Measurements from ENCODE around the gene CCNQ. TPM values are rescaled to one million over a fixed set of nuclear protein-coding genes. Genes with fewer than 3 reads are reported as not detected.

Gene CCNQ
- total and polyA plus RNA-seq, 2 of the 8 experiments (the other 6 are each of a cell fraction or from before 2014, with no cell fraction given) = 16.6 to 32.1 TPM

DNA sequence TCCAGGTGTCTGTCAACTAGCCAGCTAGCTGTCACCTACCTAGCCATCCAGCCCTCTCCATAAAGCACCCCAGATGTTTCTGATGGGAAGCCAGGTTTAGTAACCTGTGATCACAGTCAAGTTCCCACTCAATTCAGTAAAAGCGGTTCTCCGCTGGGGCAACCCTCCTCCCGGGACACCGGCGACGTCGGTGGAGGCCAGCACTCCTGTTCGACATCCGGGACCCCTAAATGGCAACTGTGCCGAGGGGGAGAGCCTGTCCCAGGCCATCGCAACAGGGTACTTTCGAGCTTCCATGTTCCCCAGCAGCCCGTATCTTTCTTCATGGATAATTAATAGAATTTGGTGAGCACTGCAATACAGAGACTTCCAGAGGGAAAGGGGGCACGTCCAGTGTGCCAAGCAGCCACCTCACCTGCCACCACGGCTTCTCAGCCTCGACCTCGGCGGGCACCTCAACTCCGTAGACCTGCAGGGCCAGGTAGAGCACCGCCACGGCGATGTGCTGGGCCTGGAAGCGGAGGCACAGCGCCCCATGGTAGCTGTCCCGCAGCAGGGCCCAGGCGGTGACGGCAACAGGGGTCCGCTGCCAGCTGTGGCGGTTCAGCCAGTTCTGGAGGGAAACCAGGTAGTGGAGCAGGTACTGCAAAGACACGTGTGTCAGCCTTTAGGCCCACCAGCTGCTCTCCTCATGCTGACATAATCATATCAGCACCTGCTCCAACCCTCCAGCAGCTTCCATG, 6.7 kb downstream of the CCNQ start:
- Histone ChIP-seq H3K14ac (ENCODE audit: insufficient read length) (no peak overlapping the region), H3K27ac (ENCODE audit: low read depth, low read length) (no peak overlapping the region), H2BK5ac (ENCODE audit: low read depth, low read length) (no peak overlapping the region), H2AFZ (ENCODE audit: low read length) (no peak overlapping the region), H2BK12ac (ENCODE audit: low read depth, low read length) (no peak overlapping the region), H2AK5ac (ENCODE audit: low read depth, low read length) (no peak overlapping the region), H2BK20ac (ENCODE audit: low read length) (no peak overlapping the region), H3K27me3 (replicated peaks in 1 of 4; ENCODE audit: control insufficient read depth in 3 of 4, extremely low read depth in 1 of 4, insufficient read depth in 3 of 4, low read length in 3 of 4) (no peaks in the 10 kb centered on the region), H3K23ac (ENCODE audit: insufficient read length) (no peak overlapping the region), H4K91ac (replicated peaks; ENCODE audit: insufficient read length, low read length) (no peak overlapping the region), H4K5ac (ENCODE audit: insufficient read length, low read depth, low read length) (no peak overlapping the region), H3K23me2 (ENCODE audit: low read depth, low read length) (no peaks in the 10 kb centered on the region), H4K8ac (ENCODE audit: extremely low read depth, insufficient read depth, low read length) (no peak overlapping the region), H3K4ac (replicated peaks; ENCODE audit: insufficient read length, low read depth, low read length) (no peak overlapping the region), H3K9me3 (ENCODE audit: insufficient read depth in 2 of 2, low read depth in 1 of 2, low read length in 1 of 2) (no peaks in the 10 kb centered on the region), H3K18ac (ENCODE audit: extremely low read depth, low read length) (no peak overlapping the region), H3K9ac (replicated peaks in 1 of 4; ENCODE audit: extremely low read depth in 1 of 4, low read depth in 3 of 4, low read length in 3 of 4) (no peak overlapping the region), H2BK15ac (ENCODE audit: low read length) (no peak overlapping the region), H3K4me1 (replicated peaks in 1 of 4; ENCODE audit: control insufficient read depth in 3 of 4, insufficient read depth in 4 of 4, low read length in 3 of 4) (no peaks in the 10 kb centered on the region), H3K4me3 (ENCODE audit: extremely low read depth in 1 of 4, insufficient read depth in 2 of 4, low read depth in 3 of 4, low read length in 4 of 4) (no peak overlapping the region), H3K56ac (replicated peaks; ENCODE audit: insufficient read length, low read depth, low read length) (no peak overlapping the region), H3K79me1 (ENCODE audit: low read depth, low read length) (no peaks in the 10 kb centered on the region), H3K4me2 (ENCODE audit: insufficient read depth in 1 of 2, low read depth in 2 of 2, low read length in 2 of 2) (no peak overlapping the region), H3K36me3 (ENCODE audit: control insufficient read depth in 2 of 4, insufficient read depth in 4 of 4, low read length in 3 of 4) (0 out of 8 replicates have a peak, but pooled peaks cover 0 to 6% (median 0%) of the 10 kb centered on the region in 4 experiments), H3K79me2 (ENCODE audit: control insufficient read depth in 1 of 2, insufficient read depth in 2 of 2, low read length in 2 of 2) (no peaks in the 10 kb centered on the region; a peak in 1 of 4 replicates), H2BK120ac (replicated peaks; ENCODE audit: low read depth, low read length) (no peak overlapping the region), H4K20me1 (replicated peaks in 1 of 2; ENCODE audit: control insufficient read depth in 1 of 2, insufficient read depth in 2 of 2, low read length in 2 of 2) (peaks cover 0 to 3% of the 10 kb centered on the region in 2 experiments)
- FAIRE-seq (no peak), DNase-seq (ENCODE audit: low read depth in 1 of 2, low spot score in 2 of 2) (no peak)
- 94% methylated on average over 20 of the region's 30 CpGs; no CpG with 5 or more reads in 1 of the 2 experiments for WGBS, 2 experiments (ENCODE audit: extremely low coverage in 1 of 2, insufficient coverage in 1 of 2, insufficient read length in 1 of 2, insufficient replicate concordance in 2 of 2, low coverage in 1 of 2, low lambda C conversion rate in 2 of 2, missing lambda C conversion rate in 1 of 2)
- ChIA-PET CTCF (ENCODE audit: partially characterized antibody) (interaction anchor here (1.0 to 1.7 kb wide), 5 partner anchors 11 to 77 kb away, joined by 4 to 6 read pairs (median 4); no protein-coding TSS in a partner anchor), POLR2A (ENCODE audit: partially characterized antibody) (no interaction called here)

All from H1 (cell line).